Osteoblast (primary cell): ENCODE measurements around the gene PPP2R5C. TPM values are rescaled to one million over a fixed set of nuclear protein-coding genes. Genes with fewer than 3 reads are reported as not detected.
A peak's percentile ranks its signal among the peaks of the same experiment; 100 is the strongest.

Experiments used
- DNase-seq: peaks from one replicate; pipeline ENCODE4 v3.0.0; 2011; ENCODE audit warnings: low spot score, mixed read lengths; ENCODE audit not compliant: insufficient read length; ENCODE audit errors: missing footprints
- H2AFZ ChIP-seq: 2 replicates; pipeline ENCODE4 v1.6.0; 2011; ENCODE audit warnings: mild to moderate bottlenecking, low read length
- H3K27ac ChIP-seq: 2 replicates; pipeline ENCODE4 v1.5.1; 2011; ENCODE audit warnings: mild to moderate bottlenecking, low read depth, low read length, moderate library complexity
- H3K27me3 ChIP-seq: 2 replicates; pipeline ENCODE4 v1.6.0; 2012; ENCODE audit warnings: mild to moderate bottlenecking, control low read depth, inconsistent platforms, low read length, moderate library complexity; ENCODE audit not compliant: insufficient read depth
- H3K36me3 ChIP-seq: 2 replicates; pipeline ENCODE4 v1.5.1; 2011; ENCODE audit warnings: mild to moderate bottlenecking, low read length, control low read depth, moderate library complexity; ENCODE audit not compliant: insufficient read depth
- H3K4me1 ChIP-seq: 2 replicates; pipeline ENCODE4 v1.5.1; 2011; ENCODE audit warnings: mild to moderate bottlenecking, low read length, control low read depth, moderate library complexity; ENCODE audit not compliant: insufficient read depth
- H3K4me2 ChIP-seq: 2 replicates; pipeline ENCODE4 v1.6.0; 2011; ENCODE audit warnings: mild to moderate bottlenecking, low read length; ENCODE audit not compliant: insufficient read depth
- H3K4me3 ChIP-seq: fragments of 200-600 bp; sonication (generic); 3 replicates; pipeline ENCODE4 v1.5.1; 2012; ENCODE audit warnings: mild to moderate bottlenecking, low read length, inconsistent platforms; ENCODE audit not compliant: insufficient read depth
- H3K79me2 ChIP-seq: 2 replicates; pipeline ENCODE4 v1.6.0; 2012; ENCODE audit warnings: mild to moderate bottlenecking, low read length, control low read depth, inconsistent platforms; ENCODE audit not compliant: insufficient read depth
- H3K9me3 ChIP-seq: 2 replicates; pipeline ENCODE4 v1.5.1; 2011; ENCODE audit warnings: low read depth, low read length, control low read depth
- H4K20me1 ChIP-seq: 2 replicates; pipeline ENCODE4 v1.6.0; 2012; ENCODE audit warnings: mild to moderate bottlenecking, low read length, control low read depth; ENCODE audit not compliant: insufficient read depth
- CTCF ChIP-seq: IDR thresholded peaks from 2 replicates; pipeline ENCODE4 v1.5.1; 2011; ENCODE audit warnings: mild to moderate bottlenecking, low read depth, low read length, moderate library complexity; ENCODE audit errors: extremely low read depth
- total RNA-seq: library from RNA; depleted of rRNA; stranded (reverse); fragments of >200 nt; gene quantifications from 2 replicates; pipeline ENCODE4 v1.2.3, GENCODE V29; 2012

PPP2R5C gene
- total RNA-seq, 1 donor, result 101 TPM

DNA sequence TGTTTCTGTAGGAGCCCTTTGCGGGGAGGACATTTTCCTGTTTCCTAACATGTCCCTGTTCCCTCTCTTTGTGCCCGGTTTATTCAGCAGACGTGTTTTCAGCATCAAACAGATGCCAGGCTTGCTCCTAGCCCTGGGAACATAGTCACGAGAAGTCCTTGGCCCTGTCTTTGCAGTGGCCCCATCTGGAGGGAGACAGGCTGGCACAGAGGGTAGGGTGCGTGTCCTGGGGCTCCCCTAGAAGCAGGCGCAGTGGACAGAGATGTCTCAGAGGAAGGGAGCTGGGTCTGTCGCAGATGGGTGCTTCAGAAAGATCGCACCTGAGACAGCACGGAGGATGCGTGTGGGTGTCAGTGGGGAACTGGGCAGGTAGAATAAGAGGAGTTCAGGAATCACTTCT is 127.9 kb downstream of the PPP2R5C start:
- TF ChIP-seq CTCF, result no peak
- H3K9me3 ChIP-seq, result no peaks in the 10 kb centered on the region
- H3K4me3 ChIP-seq, result no peak overlapping the region
- H3K4me2 ChIP-seq, result no peak overlapping the region
- H3K36me3 ChIP-seq, result peaks cover 50% of the 10 kb centered on the region
- no peak overlapping the region for H2AFZ ChIP-seq
- H3K27me3 ChIP-seq, result no peaks in the 10 kb centered on the region
- H3K79me2 ChIP-seq, result no peaks in the 10 kb centered on the region
- H3K27ac ChIP-seq, result no peak overlapping the region
- no peak for DNase-seq
- H3K4me1 ChIP-seq, result no peaks in the 10 kb centered on the region
- H4K20me1 ChIP-seq, result peaks cover 5% of the 10 kb centered on the region

DNA sequence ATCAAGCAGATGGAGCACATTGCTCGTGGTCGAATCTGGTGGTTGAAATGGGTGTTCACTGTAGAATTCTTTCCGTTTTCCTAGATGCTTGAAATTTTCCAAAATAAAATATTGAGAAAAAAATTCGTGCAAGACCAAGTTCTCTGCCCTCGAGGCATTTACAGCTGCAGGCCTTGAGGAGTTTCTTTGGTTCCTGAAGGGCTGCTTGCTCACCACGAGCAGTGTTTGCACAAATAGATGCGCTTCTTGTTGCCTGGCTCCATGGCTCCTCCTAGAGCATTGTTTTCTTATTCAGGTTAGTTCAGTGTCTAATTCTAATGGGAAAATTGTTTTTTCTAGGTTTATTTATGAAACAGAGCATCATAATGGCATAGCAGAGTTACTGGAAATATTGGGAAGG is 128.4 kb downstream of the PPP2R5C start:
- peak; percentile 17 for TF ChIP-seq CTCF
- H3K4me1 ChIP-seq, result no peaks in the 10 kb centered on the region
- H3K4me3 ChIP-seq, result no peak overlapping the region
- H3K36me3 ChIP-seq, result peaks cover 51% of the 10 kb centered on the region
- no peak overlapping the region for H3K4me2 ChIP-seq
- no peak overlapping the region for H3K27ac ChIP-seq
- no peaks in the 10 kb centered on the region for H3K27me3 ChIP-seq
- peaks cover 5% of the 10 kb centered on the region for H4K20me1 ChIP-seq
- no peak overlapping the region for H2AFZ ChIP-seq
- no peaks in the 10 kb centered on the region for H3K9me3 ChIP-seq
- no peaks in the 10 kb centered on the region for H3K79me2 ChIP-seq
- no peak for DNase-seq

GRCh38 chr14:101891471-101891870 is 130.0 kb downstream of the PPP2R5C start:
- Histone ChIP-seq H3K27me3 (no peaks in the 10 kb centered on the region), H3K79me2 (no peaks in the 10 kb centered on the region), H2AFZ (no peak overlapping the region), H3K9me3 (no peaks in the 10 kb centered on the region), H3K4me2 (no peak overlapping the region), H3K4me3 (no peak overlapping the region), H4K20me1 (peaks cover 5% of the 10 kb centered on the region), H3K36me3 (peaks cover 56% of the 10 kb centered on the region), H3K27ac (no peak overlapping the region), H3K4me1 (no peaks in the 10 kb centered on the region)
- no peak for DNase-seq
- no peak for TF ChIP-seq CTCF

- Histone ChIP-seq H3K4me2 (no peak overlapping the region), H3K27me3 (no peaks in the 10 kb centered on the region), H2AFZ (no peak overlapping the region), H3K4me3 (no peak overlapping the region), H3K27ac (no peak overlapping the region), H3K36me3 (peaks cover 65% of the 10 kb centered on the region), H4K20me1 (no peaks in the 10 kb centered on the region), H3K9me3 (no peaks in the 10 kb centered on the region), H3K4me1 (no peaks in the 10 kb centered on the region), H3K79me2 (no peaks in the 10 kb centered on the region)
- DNase-seq, result peak; percentile 67
- no peak for TF ChIP-seq CTCF
Observed at GRCh38 chr14:101893759-101894158, 132.2 kb downstream of the PPP2R5C start.
